Ectodermal cell (in vitro differentiated cells): ENCODE data around the gene TRIM13. TPM values are rescaled to one million over a fixed set of nuclear protein-coding genes. Genes with fewer than 3 reads are reported as not detected.
"Not testable (repeated sequence)": the region's sequence is repeated elsewhere in the genome, so short reads cannot be mapped to it uniquely, and the experiment has no call there.

Source experiments
- H3K27ac ChIP-seq: 2 replicates; pipeline ENCODE4 v1.7.0; 2013; ENCODE audit warnings: mild to moderate bottlenecking, low read depth, low read length; ENCODE audit not compliant: insufficient read depth, poor library complexity, severe bottlenecking
- H3K27me3 ChIP-seq: 2 replicates; pipeline ENCODE4 v1.7.0; 2013; ENCODE audit warnings: mild to moderate bottlenecking, low read length; ENCODE audit not compliant: insufficient read depth, control insufficient read depth, poor library complexity, severe bottlenecking
- H3K36me3 ChIP-seq: one replicate; pipeline ENCODE4 v1.7.0; 2013; ENCODE audit warnings: low read length; ENCODE audit not compliant: control insufficient read depth, insufficient read depth
- H3K4me1 ChIP-seq: one replicate; pipeline ENCODE4 v1.7.0; 2013; ENCODE audit warnings: low read length; ENCODE audit not compliant: control insufficient read depth, insufficient read depth
- H3K4me3 ChIP-seq: 2 replicates; pipeline ENCODE4 v1.7.0; 2013; ENCODE audit warnings: low read depth, low read length, control low read depth; ENCODE audit not compliant: insufficient read depth
- H3K9me3 ChIP-seq: 2 replicates; pipeline ENCODE4 v1.7.0; 2013; ENCODE audit warnings: mild to moderate bottlenecking, low read length, moderate library complexity; ENCODE audit not compliant: control insufficient read depth
- WGBS, 2 experiments: methylation state at CpG; one replicate each; pipeline ENCODE4 v1.1.7; 2013; ENCODE audit warnings: missing lambda C conversion rate in 2 of 2; 5-methylcytosine and 5-hydroxymethylcytosine counted together
- polyA plus RNA-seq, 4 experiments: library from polyadenylated mRNA; stranded (reverse); fragments of 50-300 nt; gene quantifications; one replicate each; pipeline ENCODE4 v1.2.3, GENCODE V29; 2013

TRIM13 gene
- polyA plus RNA-seq (2013, experiment 1 of 4) = 53.1 TPM
- 59.0 TPM for polyA plus RNA-seq (2013, experiment 2 of 4)
- 56.5 TPM for polyA plus RNA-seq (2013, experiment 3 of 4)
- 57.5 TPM for polyA plus RNA-seq (2013, experiment 4 of 4)

DNA sequence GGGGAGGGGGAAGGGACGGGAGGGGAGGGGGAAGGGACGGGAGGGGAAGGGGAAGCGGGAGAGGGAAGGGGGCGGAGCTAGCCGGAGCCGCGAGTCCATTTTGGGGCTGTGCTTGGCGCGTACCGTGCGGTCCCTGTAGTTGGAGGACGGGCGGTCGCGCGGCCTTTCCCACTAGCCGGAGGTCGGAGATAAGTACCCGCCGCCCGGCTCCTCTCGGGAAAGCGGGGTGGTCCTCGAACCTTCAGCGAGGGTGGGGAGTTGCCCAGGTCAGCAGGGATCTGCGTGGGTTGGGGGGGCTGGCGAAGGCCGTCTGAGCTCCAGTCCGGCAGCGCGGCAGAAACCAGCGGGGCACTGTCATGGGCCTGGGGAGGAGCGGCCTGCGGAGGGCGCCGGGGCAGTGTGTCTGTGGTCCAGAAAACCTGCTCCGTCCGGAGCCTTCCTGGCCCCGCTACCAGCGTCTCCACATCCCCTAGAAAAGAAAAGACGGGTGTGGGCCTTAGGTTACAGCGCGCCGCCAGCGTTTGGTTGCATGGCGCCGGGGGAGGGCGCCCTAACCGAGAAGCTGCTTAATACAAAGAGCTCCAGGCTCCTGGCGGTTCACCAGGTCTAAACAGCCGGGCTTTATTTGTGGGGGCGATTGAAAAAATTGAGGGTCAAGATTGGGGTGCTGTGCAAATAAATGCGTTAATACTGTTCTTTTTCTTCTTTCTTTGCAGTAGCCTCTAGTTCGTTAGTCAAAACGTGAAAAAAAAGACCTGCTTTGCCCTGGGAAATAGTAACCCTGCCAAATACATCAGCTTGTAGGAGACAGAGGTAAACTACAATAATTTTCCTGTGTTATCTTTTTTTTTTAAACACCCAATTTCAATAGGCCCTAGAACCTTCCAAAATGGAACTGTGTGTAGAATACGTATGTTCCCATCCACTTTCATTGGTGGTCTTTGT lies at the start of gene TRIM13:
Gene TRIM13, plus strand, starts transcription at position 92 of the 945 bp plus-strand sequence. CDS start 14,899 bp downstream, outside the sequence.
- peaks cover 15% of the 10 kb centered on the region for H3K36me3 ChIP-seq
- H3K27ac ChIP-seq = peak within 1 kb of the TSS; percentile 98
- H3K27me3 ChIP-seq = peaks cover 9% of the 10 kb centered on the region
- H3K9me3 ChIP-seq = no peaks in the 10 kb centered on the region
- WGBS, 2 experiments = 0 to 1% methylated on average over 52 to 55 of the region's 56 CpGs
- peak within 1 kb of the TSS; percentile 88 for H3K4me3 ChIP-seq
- H3K4me1 ChIP-seq = peaks cover 14% of the 10 kb centered on the region

GRCh38 chr13:49948777-49949270 lies 48.0 kb upstream of the TRIM13 start:
- 92 to 93% methylated on average over 6 of the region's 6 CpGs for WGBS, 2 experiments
- not testable (repeated sequence) for H3K4me3 ChIP-seq, H3K9me3 ChIP-seq, H3K4me1 ChIP-seq, H3K27me3 ChIP-seq, H3K36me3 ChIP-seq, H3K27ac ChIP-seq

DNA sequence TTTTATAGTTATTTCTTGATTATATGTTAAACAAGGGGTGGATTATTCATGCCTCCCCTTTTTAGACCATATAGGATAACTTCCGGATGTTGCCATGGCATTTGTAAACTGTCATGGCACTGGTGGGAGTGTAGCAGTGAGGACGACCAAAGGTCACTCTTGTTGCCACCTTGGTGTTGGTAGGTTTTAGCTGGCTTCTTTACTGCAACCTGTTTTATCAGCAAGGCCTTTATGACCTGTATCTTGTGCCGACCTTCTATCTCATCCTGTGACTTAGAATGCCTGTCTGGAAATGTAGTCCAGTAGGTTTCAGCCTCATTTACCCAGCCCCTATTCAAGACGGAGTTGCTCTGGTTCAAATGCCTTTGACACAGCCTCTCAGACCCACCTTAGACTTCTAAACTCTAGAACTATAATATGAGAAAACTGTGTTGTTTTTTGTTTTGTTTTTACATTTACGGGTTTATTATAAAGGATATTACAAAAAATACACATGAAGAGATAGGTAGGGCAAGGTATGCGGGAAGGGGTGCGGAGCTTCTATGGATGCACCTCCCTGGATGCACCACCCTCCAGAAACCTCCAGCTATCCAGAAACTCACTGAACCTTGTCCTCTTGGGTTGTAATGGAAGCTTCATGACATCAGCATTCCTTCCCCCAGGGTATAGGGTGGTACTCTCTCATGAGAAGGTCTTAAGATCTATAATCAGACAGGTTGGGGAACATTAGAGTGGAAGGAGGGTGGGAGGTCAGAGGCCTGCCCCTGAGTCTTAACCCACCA lies 44.9 kb upstream of the TRIM13 start:
- no peaks in the 10 kb centered on the region for H3K36me3 ChIP-seq
- H3K9me3 ChIP-seq = no peaks in the 10 kb centered on the region
- H3K27ac ChIP-seq = no peak overlapping the region
- H3K27me3 ChIP-seq = no peaks in the 10 kb centered on the region
- no peak overlapping the region for H3K4me3 ChIP-seq
- no peaks in the 10 kb centered on the region for H3K4me1 ChIP-seq
- 94 to 95% methylated on average over 4 to 6 of the region's 7 CpGs for WGBS, 2 experiments

GRCh38 chr13:49953560-49953959 lies 43.3 kb upstream of the TRIM13 start:
- H3K4me1 ChIP-seq = no peaks in the 10 kb centered on the region
- H3K27me3 ChIP-seq = no peaks in the 10 kb centered on the region
- no peak overlapping the region for H3K27ac ChIP-seq
- no peak overlapping the region for H3K4me3 ChIP-seq
- no peaks in the 10 kb centered on the region for H3K9me3 ChIP-seq
- 94 to 100% methylated on average over 1 of the region's 1 CpG for WGBS, 2 experiments
- H3K36me3 ChIP-seq = no peaks in the 10 kb centered on the region

GRCh38 chr13:49954674-49955455 lies 42.0 kb upstream of the TRIM13 start:
- Histone ChIP-seq H3K4me3 (no peak overlapping the region), H3K4me1 (no peaks in the 10 kb centered on the region), H3K27me3 (no peaks in the 10 kb centered on the region), H3K27ac (no peak overlapping the region), H3K9me3 (no peaks in the 10 kb centered on the region), H3K36me3 (no peaks in the 10 kb centered on the region)
- 92 to 96% methylated on average over 2 of the region's 2 CpGs for WGBS, 2 experiments

DNA sequence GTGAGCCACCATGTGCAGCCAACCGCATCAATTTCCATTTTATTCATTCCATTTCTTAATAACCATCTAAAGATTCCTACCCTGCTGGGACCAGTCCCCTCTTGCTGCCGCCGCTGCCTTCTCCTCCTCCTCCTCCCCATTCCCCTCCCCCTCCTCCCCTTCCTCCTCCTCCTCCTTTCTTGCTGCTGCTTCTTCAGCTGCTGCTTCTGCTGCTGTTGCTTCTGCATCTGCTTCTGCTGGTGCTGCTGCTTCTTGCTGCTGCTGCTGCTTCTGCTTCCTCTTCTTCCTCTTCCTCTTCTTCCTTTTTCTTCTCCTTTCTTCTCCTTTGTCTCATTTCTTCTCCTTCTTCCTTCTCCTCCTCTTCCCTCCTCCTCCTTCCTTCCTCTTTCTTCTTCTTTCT lies 40.7 kb upstream of the TRIM13 start:
- Histone ChIP-seq H3K27ac (no peak overlapping the region), H3K36me3 (no peaks in the 10 kb centered on the region), H3K4me1 (no peaks in the 10 kb centered on the region), H3K27me3 (no peaks in the 10 kb centered on the region), H3K4me3 (no peak overlapping the region), H3K9me3 (no peaks in the 10 kb centered on the region)
- WGBS, 2 experiments = 77 to 80% methylated on average over 3 of the region's 3 CpGs

- H3K4me1 ChIP-seq = no peaks in the 10 kb centered on the region
- no peak overlapping the region for H3K27ac ChIP-seq
- no peaks in the 10 kb centered on the region for H3K27me3 ChIP-seq
- H3K4me3 ChIP-seq = no peak overlapping the region
- H3K36me3 ChIP-seq = no peaks in the 10 kb centered on the region
- WGBS, 2 experiments = 60 to 77% methylated on average over 3 of the region's 3 CpGs
- no peaks in the 10 kb centered on the region for H3K9me3 ChIP-seq
These were observed 38.5 kb upstream of the TRIM13 start for GRCh38 chr13:49958321-49958720.

GRCh38 chr13:49967456-49967855 lies 29.4 kb upstream of the TRIM13 start:
- 93 to 94% methylated on average over 4 of the region's 4 CpGs for WGBS, 2 experiments
- Histone ChIP-seq H3K27ac (no peak overlapping the region), H3K9me3 (no peaks in the 10 kb centered on the region), H3K4me3 (no peak overlapping the region), H3K27me3 (no peaks in the 10 kb centered on the region), H3K36me3 (no peaks in the 10 kb centered on the region), H3K4me1 (no peaks in the 10 kb centered on the region)

DNA sequence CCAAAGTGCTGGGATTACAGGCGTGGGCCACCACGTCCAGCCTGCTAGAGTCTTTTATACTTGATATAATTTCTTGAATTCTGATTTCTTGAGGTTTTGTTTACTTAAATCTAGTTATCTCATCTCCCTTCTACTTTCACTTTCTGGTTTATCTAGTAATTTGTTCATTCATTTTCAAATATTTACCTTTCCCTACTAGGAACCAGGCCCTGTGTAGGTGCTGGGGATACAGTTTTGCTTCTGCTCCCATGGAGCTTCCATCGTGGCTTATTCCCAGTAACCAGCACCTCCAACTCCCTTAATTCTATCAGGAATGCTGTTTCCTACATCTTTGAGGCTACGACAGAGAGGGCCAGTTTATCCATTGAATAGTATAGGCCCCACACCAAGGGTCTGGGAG lies 24.1 kb upstream of the TRIM13 start:
- no peak overlapping the region for H3K4me3 ChIP-seq
- no peaks in the 10 kb centered on the region for H3K4me1 ChIP-seq
- H3K27me3 ChIP-seq = no peaks in the 10 kb centered on the region
- H3K9me3 ChIP-seq = no peaks in the 10 kb centered on the region
- no peaks in the 10 kb centered on the region for H3K36me3 ChIP-seq
- H3K27ac ChIP-seq = no peak overlapping the region
- 86 to 94% methylated on average over 4 of the region's 4 CpGs for WGBS, 2 experiments
